ENCODE data around the gene KRT74.

The KRT74 gene

DNA sequence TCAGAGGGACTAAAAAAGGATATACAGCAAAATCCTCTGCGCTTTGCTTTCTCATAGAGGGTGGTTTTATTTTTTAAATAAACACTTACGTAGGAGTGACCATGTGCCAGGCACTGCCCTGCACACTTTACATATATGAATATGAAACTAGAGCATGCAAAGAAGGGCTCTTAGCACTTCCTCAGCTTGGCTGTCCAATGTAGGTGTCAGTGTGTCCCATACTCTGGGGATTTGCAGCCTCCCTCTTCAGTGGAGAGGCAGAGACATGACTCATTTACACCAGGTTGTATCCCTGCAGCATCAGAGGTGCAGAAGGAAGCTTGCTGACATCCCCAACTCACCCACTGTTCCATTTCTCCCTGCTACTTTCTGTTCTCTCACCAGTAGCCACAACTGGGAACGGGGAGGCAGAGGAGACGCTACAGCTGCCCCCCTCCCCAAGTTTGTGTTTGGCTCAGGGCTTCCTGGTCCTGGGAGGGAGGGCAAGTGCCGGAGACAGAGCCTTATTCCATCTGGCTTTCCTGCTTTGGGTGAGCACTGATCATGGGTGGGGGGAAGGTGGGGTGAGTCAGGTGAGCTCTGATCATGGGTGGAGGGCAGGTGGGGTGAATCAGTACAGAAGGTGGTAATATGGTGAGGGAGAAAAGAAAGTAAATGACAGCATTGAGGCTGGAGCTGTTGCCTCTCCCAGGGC is 48.6 kb downstream of the KRT74 start:
- TF ChIP-seq, protein P1, sequence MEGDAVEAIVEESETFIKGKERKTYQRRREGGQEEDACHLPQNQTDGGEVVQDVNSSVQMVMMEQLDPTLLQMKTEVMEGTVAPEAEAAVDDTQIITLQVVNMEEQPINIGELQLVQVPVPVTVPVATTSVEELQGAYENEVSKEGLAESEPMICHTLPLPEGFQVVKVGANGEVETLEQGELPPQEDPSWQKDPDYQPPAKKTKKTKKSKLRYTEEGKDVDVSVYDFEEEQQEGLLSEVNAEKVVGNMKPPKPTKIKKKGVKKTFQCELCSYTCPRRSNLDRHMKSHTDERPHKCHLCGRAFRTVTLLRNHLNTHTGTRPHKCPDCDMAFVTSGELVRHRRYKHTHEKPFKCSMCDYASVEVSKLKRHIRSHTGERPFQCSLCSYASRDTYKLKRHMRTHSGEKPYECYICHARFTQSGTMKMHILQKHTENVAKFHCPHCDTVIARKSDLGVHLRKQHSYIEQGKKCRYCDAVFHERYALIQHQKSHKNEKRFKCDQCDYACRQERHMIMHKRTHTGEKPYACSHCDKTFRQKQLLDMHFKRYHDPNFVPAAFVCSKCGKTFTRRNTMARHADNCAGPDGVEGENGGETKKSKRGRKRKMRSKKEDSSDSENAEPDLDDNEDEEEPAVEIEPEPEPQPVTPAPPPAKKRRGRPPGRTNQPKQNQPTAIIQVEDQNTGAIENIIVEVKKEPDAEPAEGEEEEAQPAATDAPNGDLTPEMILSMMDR (IDR thresholded peaks at IDR 0.05; ENCODE audit: control extremely low read depth, extremely low read depth, low read depth, missing control alignments), result no peak
- CTCF ChIA-PET, result no interaction called here
- POLR2A ChIA-PET, result no interaction called here
- DNase-seq (ENCODE audit: extremely low spot score), result no peak

DNA sequence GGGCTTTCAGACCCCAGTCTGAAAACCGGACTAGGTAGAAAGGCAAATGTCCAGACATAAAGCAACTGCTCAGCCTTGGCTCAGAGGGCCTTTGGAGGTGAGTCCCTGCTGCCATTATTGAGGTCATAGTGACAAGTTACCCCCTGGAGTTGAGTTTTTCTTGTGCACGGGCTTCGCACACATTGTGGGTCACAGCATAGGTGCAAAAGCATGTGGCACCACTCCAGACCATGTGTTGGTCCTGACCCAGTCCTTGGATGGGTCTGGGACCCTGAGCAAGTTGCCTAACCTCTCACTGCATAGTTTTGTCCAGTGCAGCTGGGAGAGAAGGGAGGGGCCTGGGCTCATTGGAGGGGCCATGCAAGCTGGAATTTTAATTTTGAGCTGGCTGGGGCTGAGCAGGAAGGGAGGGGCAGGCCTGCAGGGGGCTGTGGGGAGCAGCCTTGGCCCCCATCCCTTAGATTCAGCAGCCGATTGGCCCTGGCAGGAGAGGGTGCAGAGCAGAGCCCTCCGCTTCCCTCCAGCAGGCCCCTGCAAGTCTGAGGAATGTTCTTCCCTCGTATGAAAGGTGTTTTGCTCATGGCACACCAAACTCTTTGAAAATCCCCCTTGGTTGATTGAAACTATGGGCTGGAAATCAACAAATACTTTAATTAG is 49.3 kb downstream of the KRT74 start:
- TF ChIP-seq, protein P1 (IDR thresholded peaks at IDR 0.05; ENCODE audit: control extremely low read depth, extremely low read depth, low read depth, missing control alignments), result no peak
- ChIA-PET CTCF (no interaction called here), POLR2A (no interaction called here)
- DNase-seq (ENCODE audit: extremely low spot score), result no peak

DNA sequence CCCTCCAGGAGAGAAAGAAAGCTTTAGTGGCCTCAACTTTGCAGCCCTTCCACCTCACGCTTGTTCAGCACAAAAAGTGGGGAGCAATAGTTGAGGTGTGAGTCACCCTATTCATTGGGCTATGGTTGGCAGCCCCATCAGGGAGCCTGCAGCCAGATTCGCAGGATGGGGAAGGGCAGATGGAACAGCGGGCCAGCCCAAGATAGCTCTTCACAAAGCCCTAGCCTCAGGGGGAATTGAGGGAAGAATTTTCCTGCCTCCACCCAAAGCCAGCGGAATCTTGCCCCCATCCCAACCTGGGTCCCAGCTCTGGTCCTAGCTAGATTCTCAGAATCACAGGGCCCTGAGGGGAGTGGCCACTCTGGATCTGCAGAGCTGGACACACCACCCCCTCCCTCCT is 49.8 kb downstream of the KRT74 start:
- TF ChIP-seq, protein P1 (IDR thresholded peaks at IDR 0.05; ENCODE audit: control extremely low read depth, extremely low read depth, low read depth, missing control alignments), result no peak
- ChIA-PET CTCF (no interaction called here), POLR2A (no interaction called here)
- DNase-seq (ENCODE audit: extremely low spot score), result no peak

DNA sequence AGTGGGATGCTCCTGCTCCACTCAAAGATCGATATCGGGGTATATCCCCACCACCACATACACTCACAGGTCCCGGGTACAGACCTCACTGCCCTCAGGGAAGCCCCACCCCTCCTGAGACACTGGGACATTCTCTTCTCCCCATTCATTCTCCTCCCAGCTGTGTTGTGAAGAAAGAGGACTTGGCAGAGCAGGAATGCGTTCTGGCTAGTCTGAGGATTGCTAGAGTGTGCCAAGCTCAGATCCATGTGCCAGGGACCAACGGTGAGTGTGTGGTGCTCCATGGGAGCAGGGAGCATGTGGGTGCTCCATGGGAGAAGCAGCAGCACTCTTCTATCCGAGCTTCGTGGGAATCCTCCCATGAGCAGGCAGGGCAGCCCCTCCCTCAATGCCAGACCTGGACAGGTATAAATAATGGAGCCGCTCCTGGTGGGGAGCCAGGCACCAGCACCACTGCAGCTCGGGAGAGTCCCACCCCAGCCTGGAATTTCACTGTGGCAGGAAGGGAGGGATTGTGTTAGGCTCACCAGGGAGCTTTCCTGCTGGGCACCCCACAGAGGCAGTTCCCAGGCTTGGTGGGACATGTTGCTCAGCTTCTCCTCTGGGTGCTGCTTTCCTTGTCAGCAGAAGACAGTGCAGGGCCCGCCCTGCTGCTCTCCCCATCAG is 51.2 kb downstream of the KRT74 start:
- TF ChIP-seq, protein P1 (IDR thresholded peaks at IDR 0.05; ENCODE audit: control extremely low read depth, extremely low read depth, low read depth, missing control alignments), result no peak
- ChIA-PET POLR2A (no interaction called here), CTCF (no interaction called here)
- no peak for DNase-seq (ENCODE audit: extremely low spot score)

DNA sequence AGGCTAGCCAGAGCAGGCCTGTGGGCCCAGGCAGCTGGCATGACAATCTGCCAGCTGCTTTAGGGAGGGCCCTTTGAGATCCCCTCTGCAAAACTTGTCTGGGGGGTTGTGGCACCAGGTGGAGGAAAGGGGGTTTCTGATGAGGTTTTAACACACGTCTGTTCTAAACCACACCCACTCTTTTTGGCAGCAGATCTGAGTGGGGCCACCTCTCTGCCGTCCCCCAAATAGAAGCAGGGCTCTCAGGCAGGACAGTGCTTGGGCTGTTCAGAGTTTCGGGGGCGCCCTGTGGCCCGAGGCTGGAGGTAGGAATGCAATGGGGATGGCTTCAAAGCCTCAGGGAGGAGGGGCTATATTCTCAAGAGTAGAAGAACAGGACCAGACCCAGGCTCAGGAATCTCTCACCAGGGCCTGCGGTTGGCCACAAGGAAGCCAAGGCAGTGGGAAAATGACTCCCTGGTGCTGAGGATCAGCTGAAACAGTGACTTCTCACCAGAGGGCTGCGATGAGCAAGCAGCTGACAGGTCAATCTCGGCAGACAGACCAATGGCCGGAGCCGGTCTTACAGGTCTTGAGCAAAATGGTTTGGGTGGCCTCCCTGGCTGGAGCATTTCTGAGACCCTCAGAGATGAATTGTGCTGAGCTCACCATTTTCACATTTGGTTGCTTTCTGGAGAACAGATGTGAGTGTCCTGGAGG is 51.9 kb downstream of the KRT74 start:
- TF ChIP-seq, protein P1 (IDR thresholded peaks at IDR 0.05; ENCODE audit: control extremely low read depth, extremely low read depth, low read depth, missing control alignments), result no peak
- no peak for DNase-seq (ENCODE audit: extremely low spot score)
- ChIA-PET POLR2A (no interaction called here), CTCF (no interaction called here)

DNA sequence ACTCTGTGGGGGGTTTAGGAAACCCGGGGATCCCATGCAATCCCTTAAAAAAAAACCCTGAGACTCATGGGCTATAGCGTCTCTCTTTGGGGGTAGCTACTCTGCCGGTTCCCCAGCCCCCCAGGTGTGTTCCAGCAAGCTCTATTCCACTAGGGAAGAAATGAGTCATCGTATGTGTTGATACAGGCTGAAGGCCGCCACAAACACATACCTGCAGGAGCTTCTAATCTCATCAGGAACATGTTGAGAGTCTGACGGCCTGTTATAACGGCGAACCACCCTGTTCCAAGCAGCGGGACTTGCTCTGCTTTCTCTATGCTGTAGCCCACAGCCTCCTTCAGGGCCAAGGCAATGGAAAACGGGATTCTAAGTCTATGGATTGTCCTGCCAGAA is 52.5 kb downstream of the KRT74 start:
- TF ChIP-seq, protein P1 (IDR thresholded peaks at IDR 0.05; ENCODE audit: control extremely low read depth, extremely low read depth, low read depth, missing control alignments), result no peak
- ChIA-PET CTCF (interaction anchor here (1.1 to 1.2 kb wide), 2 partner anchors 13 to 15 kb away, joined by 3 to 4 read pairs; no protein-coding TSS in a partner anchor), POLR2A (interaction anchor here (0.5 kb wide), 1 partner anchor 493 kb away, joined by 10 read pairs; no protein-coding TSS in a partner anchor)
- DNase-seq (ENCODE audit: extremely low spot score), result no peak

Data from GM10248 (cell line).